GM12878 (cell line): ENCODE data around the gene SENP7. TPM values are rescaled to one million over a fixed set of nuclear protein-coding genes. Genes with fewer than 3 reads are reported as not detected.

Source experiments
- ATAC-seq: fragments of 200-7000 bp; cut with Tn5 transposase; 3 replicates; pipeline ENCODE4 v1.9.1; 2020; ENCODE audit warnings: mild to moderate bottlenecking, moderate library complexity
- BruUV-seq: library from RNA; stranded (reverse); fragments of 400-500 nt; replicated peaks from 2 replicates; lab custom pipeline; 2021; lab: Mats Ljungman, UMichigan
- CTCF ChIA-PET: fragments of 300-600 bp; sonication (Branson Sonifier 250); formaldehyde crosslinking; extraction: SDS; loops from one replicate; lab custom pipeline; 2021; ENCODE audit warnings: inconsistent platforms; lab: Yijun Ruan, JAX
- POLR2A ChIA-PET: fragments of 350-600 bp; formaldehyde crosslinking; extraction: SDS; loops from one replicate; lab custom pipeline; 2021; ENCODE audit warnings: inconsistent platforms; lab: Charles Lee
- RAD21 ChIA-PET: fragments of 300-600 bp; sonication (Branson Sonifier 250); formaldehyde crosslinking; loops from one replicate; lab custom pipeline; 2023; ENCODE audit warnings: antibody characterized with exemption; ENCODE audit not compliant: unreplicated experiment; lab: Charles Lee
- SMC1A ChIA-PET: fragments of 300-600 bp; sonication (Branson Sonifier 250); formaldehyde crosslinking; loops from one replicate; lab custom pipeline; 2023; ENCODE audit not compliant: unreplicated experiment, uncharacterized antibody; lab: Charles Lee
- DNase-seq: peaks from one replicate; pipeline ENCODE4 v3.0.0-alpha.2; 2011; ENCODE audit warnings: low read depth, low spot score
- FAIRE-seq: peaks from 3 replicates; lab custom pipeline; 2011; peaks lifted over from hg19 to GRCh38; lab: Jason Lieb, UNC
- H2AFZ ChIP-seq: 2 replicates; pipeline ENCODE4 v1.6.0; 2011; ENCODE audit warnings: low read depth, low read length, control low read depth; ENCODE audit not compliant: control insufficient read depth
- H3K27ac ChIP-seq: 2 replicates; pipeline ENCODE4 v1.5.1; 2011; ENCODE audit warnings: control low read depth; ENCODE audit not compliant: control insufficient read depth, insufficient read depth
- H3K27me3 ChIP-seq, 2 experiments: replicated peaks in 1 of 2; 2 replicates each; pipeline versions ENCODE4 v1.6.0 to v1.6.1; 2011; ENCODE audit warnings: low read length in 1 of 2; ENCODE audit not compliant: control insufficient read depth in 2 of 2, insufficient read depth in 2 of 2
- H3K36me3 ChIP-seq, 2 experiments: 2 replicates each; pipeline ENCODE4 v1.5.1; 2011; ENCODE audit warnings: low read length in 1 of 2; ENCODE audit not compliant: control insufficient read depth in 2 of 2, insufficient read depth in 2 of 2
- H3K4me1 ChIP-seq: 2 replicates; pipeline ENCODE4 v1.6.1; 2011; ENCODE audit warnings: mild to moderate bottlenecking, low read length, moderate library complexity, mixed read lengths; ENCODE audit not compliant: control insufficient read depth, insufficient read depth
- H3K4me2 ChIP-seq: 2 replicates; pipeline ENCODE4 v1.6.0; 2011; ENCODE audit warnings: control low read depth; ENCODE audit not compliant: control insufficient read depth, insufficient read depth
- H3K4me3 ChIP-seq: fragments of 200-600 bp; sonication (generic); 2 replicates; pipeline ENCODE4 v1.5.1; 2016
- H3K79me2 ChIP-seq: 2 replicates; pipeline ENCODE4 v1.6.0; 2011; ENCODE audit warnings: low read length; ENCODE audit not compliant: control insufficient read depth, insufficient read depth
- H3K9ac ChIP-seq: 2 replicates; pipeline ENCODE4 v1.8.0; 2011; ENCODE audit warnings: low read length, control low read depth, mixed read lengths; ENCODE audit not compliant: control insufficient read depth, insufficient read depth
- H3K9me3 ChIP-seq: replicated peaks from 3 replicates; pipeline ENCODE4 v1.5.1; 2011; ENCODE audit warnings: mild to moderate bottlenecking, low read length; ENCODE audit not compliant: control insufficient read depth, insufficient read depth
- H4K20me1 ChIP-seq: 2 replicates; pipeline ENCODE4 v1.6.0; 2011; ENCODE audit not compliant: control insufficient read depth, insufficient read depth
- CHD2 ChIP-seq: IDR thresholded peaks from 2 replicates; pipeline ENCODE4 v1.6.1; 2011; ENCODE audit warnings: low read depth, low read length, improper control_type of control experiment, borderline replicate concordance
- HCFC1 ChIP-seq: fragments of 150-350 bp; IDR thresholded peaks from 2 replicates; pipeline ENCODE4 v1.6.1; 2014; ENCODE audit warnings: low read length
- IRF3 ChIP-seq: fragments of 450-650 bp; IDR thresholded peaks from 2 replicates; pipeline ENCODE4 v1.6.1; 2014; ENCODE audit warnings: mild to moderate bottlenecking
- JUND ChIP-seq: IDR thresholded peaks from 2 replicates; pipeline ENCODE4 v1.6.1; 2012; ENCODE audit warnings: low read depth, mild to moderate bottlenecking, low read length, improper control_type of control experiment, moderate library complexity
- MAX ChIP-seq: IDR thresholded peaks from 2 replicates; pipeline ENCODE4 v1.6.1; 2012; ENCODE audit warnings: low read depth, low read length, improper control_type of control experiment
- NFXL1 ChIP-seq: fragments of 450-650 bp; IDR thresholded peaks from 2 replicates; pipeline ENCODE4 v1.6.1; 2017; ENCODE audit warnings: antibody characterized with exemption, mild to moderate bottlenecking, borderline replicate concordance
- NR2C1 ChIP-seq: fragments of 450-650 bp; IDR thresholded peaks from 2 replicates; pipeline ENCODE4 v1.6.1; 2017; ENCODE audit warnings: antibody characterized with exemption, mild to moderate bottlenecking, moderate library complexity
- PAX5 ChIP-seq: IDR thresholded peaks from 2 replicates; pipeline ENCODE4 v1.6.1; 2011; ENCODE audit warnings: low read depth, low read length, borderline replicate concordance
- POLR2AphosphoS5 ChIP-seq: IDR thresholded peaks from 2 replicates; pipeline ENCODE4 v1.6.1; 2011; ENCODE audit warnings: mild to moderate bottlenecking, low read length, inconsistent platforms
- STAT1 ChIP-seq: fragments of 450-650 bp; conservative IDR thresholded peaks from 2 replicates; pipeline ENCODE4 v1.6.1; 2014; ENCODE audit warnings: antibody characterized with exemption, mild to moderate bottlenecking
- TCF3 ChIP-seq: IDR thresholded peaks from 2 replicates; pipeline ENCODE4 v1.6.1; 2012; ENCODE audit warnings: low read depth, mild to moderate bottlenecking, low read length, borderline replicate concordance; ENCODE audit not compliant: insufficient read depth
- ZNF687 ChIP-seq: fragments of 450-650 bp; IDR thresholded peaks from 2 replicates; pipeline ENCODE4 v1.6.1; 2017; ENCODE audit warnings: mild to moderate bottlenecking, moderate library complexity
- WGBS: methylation state at CpG from one replicate; pipeline ENCODE4 v1.1.6; 2016; ENCODE audit warnings: low lambda C conversion rate; ENCODE audit not compliant: insufficient replicate concordance, insufficient coverage; ENCODE audit errors: missing lambda C conversion rate; 5-methylcytosine and 5-hydroxymethylcytosine counted together
- in situ Hi-C: fragments of 300-500 bp; cut with MboI; formaldehyde crosslinking; loops from 9 replicates; pipeline ENCODE4 v1.14.3; 2018; ENCODE audit warnings: mixed read lengths
- intact Hi-C: fragments of 100-400 bp; cut with micrococcal nuclease; formaldehyde crosslinking; loops from one replicate; pipeline ENCODE4 v1.14.2; 2022; ENCODE audit not compliant: unreplicated experiment
- polyA plus RNA-seq, 11 experiments: library from polyadenylated mRNA; depleted of rRNA in 4 of 11; unstranded in 6 of 11; stranded (reverse) in 5 of 11; fragments of >200 nt; fragmentation: Nextera tagmentation in 4 of 11; fragmentation: Illumina TruSeq in 1 of 11; extraction: Ambion mirVana in 4 of 11; extraction: Trizol in 1 of 11; gene quantifications; 1 replicate in 1 of 11; 2 replicates in 10 of 11; pipeline versions ENCODE4 v1.2.1 to v1.2.3, GENCODE V29; 2011 to 2016; ENCODE audit warnings: inconsistent platforms in 2 of 11, missing spikeins in 2 of 11, low read depth in 1 of 11
- total RNA-seq, 4 experiments: library from RNA; depleted of rRNA in 3 of 4; stranded (reverse); fragments of >200 nt in 3 of 4; fragmentation: Illumina TruSeq in 1 of 4; extraction: Trizol in 1 of 4; gene quantifications; 2 replicates each; pipeline versions ENCODE4 v1.2.1 to v1.2.3, GENCODE V29; 2013 to 2021
- TF ChIP-seq, protein P1 (sequence below): IDR thresholded peaks from 2 replicates; pipeline ENCODE4 v1.6.1; 2011; ENCODE audit warnings: borderline replicate concordance, low read depth, mild to moderate bottlenecking, moderate library complexity, low read length; ENCODE audit not compliant: insufficient read depth, poor library complexity, severe bottlenecking
- TF ChIP-seq, protein P2 (sequence below): fragments of 450-650 bp; IDR thresholded peaks from 2 replicates; pipeline ENCODE4 v1.6.1; 2018; ENCODE audit warnings: borderline replicate concordance, mild to moderate bottlenecking; ENCODE audit not compliant: partially characterized antibody

Gene SENP7
- total and polyA plus RNA-seq, 10 of the 15 experiments (the other 5 are each of a cell fraction or from before 2014, with no cell fraction given): 2.6 to 14.7 (median 8.3) TPM

- H3K9ac ChIP-seq: no peak overlapping the region
- ChIA-PET SMC1A (interaction anchor here (0.9 kb wide), 1 partner anchor 11 kb away, joined by 3 read pairs; no protein-coding TSS in a partner anchor), RAD21 (no interaction called here), CTCF (interaction anchor here (2.1 kb wide), 1 partner anchor 8 kb away, joined by 6 read pairs; no protein-coding TSS in a partner anchor), POLR2A (no interaction called here)
- no peaks in the 10 kb centered on the region for H3K9me3 ChIP-seq
- no peak overlapping the region for H3K27ac ChIP-seq
- H3K27me3 ChIP-seq: no peaks in the 10 kb centered on the region
- no peak overlapping the region for H3K4me2 ChIP-seq
- no peak overlapping the region for H2AFZ ChIP-seq
- no peak for ATAC-seq
- intact Hi-C loops (no loop called here), in situ Hi-C loops (no loop called here)
- H3K79me2 ChIP-seq: no peaks in the 10 kb centered on the region
- FAIRE-seq: no peak
- no TSS peak for BruUV-seq
- H3K4me1 ChIP-seq: no peaks in the 10 kb centered on the region
- H4K20me1 ChIP-seq: no peaks in the 10 kb centered on the region
- WGBS: 84% methylated on average over 7 of the region's 7 CpGs
- no peak for DNase-seq
- H3K4me3 ChIP-seq: no peak overlapping the region
- H3K36me3 ChIP-seq: no peaks in the 10 kb centered on the region
- TF ChIP-seq NR2C1 (no peak), JUND (no peak), STAT1 (no peak), TCF3 (no peak), POLR2AphosphoS5 (no peak), IRF3 (no peak), PAX5 (no peak), HCFC1 (no peak), NFXL1 (no peak), CHD2 (no peak), MAX (no peak), ZNF687 (no peak)
- TF ChIP-seq, protein P1, sequence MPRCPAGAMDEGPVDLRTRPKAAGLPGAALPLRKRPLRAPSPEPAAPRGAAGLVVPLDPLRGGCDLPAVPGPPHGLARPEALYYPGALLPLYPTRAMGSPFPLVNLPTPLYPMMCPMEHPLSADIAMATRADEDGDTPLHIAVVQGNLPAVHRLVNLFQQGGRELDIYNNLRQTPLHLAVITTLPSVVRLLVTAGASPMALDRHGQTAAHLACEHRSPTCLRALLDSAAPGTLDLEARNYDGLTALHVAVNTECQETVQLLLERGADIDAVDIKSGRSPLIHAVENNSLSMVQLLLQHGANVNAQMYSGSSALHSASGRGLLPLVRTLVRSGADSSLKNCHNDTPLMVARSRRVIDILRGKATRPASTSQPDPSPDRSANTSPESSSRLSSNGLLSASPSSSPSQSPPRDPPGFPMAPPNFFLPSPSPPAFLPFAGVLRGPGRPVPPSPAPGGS: no peak
- TF ChIP-seq, protein P2, sequence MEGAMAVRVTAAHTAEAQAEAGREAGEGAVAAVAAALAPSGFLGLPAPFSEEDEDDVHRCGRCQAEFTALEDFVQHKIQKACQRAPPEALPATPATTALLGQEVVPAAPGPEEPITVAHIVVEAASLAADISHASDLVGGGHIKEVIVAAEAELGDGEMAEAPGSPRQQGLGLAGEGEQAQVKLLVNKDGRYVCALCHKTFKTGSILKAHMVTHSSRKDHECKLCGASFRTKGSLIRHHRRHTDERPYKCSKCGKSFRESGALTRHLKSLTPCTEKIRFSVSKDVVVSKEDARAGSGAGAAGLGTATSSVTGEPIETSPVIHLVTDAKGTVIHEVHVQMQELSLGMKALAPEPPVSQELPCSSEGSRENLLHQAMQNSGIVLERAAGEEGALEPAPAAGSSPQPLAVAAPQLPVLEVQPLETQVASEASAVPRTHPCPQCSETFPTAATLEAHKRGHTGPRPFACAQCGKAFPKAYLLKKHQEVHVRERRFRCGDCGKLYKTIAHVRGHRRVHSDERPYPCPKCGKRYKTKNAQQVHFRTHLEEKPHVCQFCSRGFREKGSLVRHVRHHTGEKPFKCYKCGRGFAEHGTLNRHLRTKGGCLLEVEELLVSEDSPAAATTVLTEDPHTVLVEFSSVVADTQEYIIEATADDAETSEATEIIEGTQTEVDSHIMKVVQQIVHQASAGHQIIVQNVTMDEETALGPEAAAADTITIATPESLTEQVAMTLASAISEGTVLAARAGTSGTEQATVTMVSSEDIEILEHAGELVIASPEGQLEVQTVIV: no peak
Measured at GRCh38 chr3:101329016-101329673, 183.9 kb downstream of the SENP7 start.
